IPS-NIHi7 (cell line): ENCODE results near the gene KRTAP10-5.
"Not testable (repeated sequence)": the region's sequence is repeated elsewhere in the genome, so short reads cannot be mapped to it uniquely, and the experiment has no call there.

Source experiments
- DNase-seq: peaks from one replicate; pipeline ENCODE4 v3.0.0; 2012; ENCODE audit warnings: mixed read lengths; ENCODE audit errors: extremely low spot score

Gene KRTAP10-5, protein sequence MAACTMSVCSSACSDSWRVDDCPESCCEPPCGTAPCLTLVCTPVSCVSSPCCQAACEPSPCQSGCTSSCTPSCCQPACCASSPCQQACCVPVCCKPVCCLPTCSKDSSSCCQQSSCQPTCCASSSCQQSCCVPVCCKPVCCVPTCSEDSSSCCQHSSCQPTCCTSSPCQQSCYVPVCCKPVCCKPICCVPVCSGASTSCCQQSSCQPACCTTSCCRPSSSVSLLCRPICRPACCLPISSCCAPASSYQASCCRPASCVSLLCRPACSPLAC

DNA sequence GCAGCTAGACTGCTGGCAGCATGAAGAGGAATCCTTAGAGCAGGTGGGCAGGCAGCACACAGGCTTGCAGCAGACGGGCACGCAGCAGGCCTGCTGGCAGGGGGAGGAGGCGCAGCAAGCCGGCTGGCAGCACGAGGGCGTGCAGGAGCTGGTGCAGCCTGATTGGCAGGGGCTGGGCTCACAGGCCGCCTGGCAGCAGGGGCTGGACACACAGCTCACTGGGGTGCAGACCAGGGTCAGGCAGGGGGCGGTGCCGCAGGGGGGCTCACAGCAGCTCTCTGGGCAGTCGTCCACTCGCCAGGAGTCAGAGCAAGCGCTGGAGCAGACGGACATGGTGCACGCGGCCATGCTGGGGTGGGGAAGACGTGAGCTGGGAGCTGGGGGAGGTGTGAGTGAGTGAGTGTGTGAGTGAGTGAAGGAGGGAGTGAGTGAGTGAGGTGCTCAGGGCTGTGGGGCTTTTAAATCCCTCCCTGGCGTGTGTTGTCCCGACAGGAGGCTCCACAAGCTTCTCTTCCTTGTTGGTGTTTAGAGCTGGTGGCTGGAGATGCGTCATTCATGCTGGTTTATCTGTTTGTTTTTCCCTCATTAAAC is at the start of gene KRTAP10-5:
KRTAP10-5 (minus strand) TSS at position 374 of the 591 bp plus-strand sequence; CDS start at position 348, 26 bp downstream.
- DNase-seq, result not testable (repeated sequence)

DNA sequence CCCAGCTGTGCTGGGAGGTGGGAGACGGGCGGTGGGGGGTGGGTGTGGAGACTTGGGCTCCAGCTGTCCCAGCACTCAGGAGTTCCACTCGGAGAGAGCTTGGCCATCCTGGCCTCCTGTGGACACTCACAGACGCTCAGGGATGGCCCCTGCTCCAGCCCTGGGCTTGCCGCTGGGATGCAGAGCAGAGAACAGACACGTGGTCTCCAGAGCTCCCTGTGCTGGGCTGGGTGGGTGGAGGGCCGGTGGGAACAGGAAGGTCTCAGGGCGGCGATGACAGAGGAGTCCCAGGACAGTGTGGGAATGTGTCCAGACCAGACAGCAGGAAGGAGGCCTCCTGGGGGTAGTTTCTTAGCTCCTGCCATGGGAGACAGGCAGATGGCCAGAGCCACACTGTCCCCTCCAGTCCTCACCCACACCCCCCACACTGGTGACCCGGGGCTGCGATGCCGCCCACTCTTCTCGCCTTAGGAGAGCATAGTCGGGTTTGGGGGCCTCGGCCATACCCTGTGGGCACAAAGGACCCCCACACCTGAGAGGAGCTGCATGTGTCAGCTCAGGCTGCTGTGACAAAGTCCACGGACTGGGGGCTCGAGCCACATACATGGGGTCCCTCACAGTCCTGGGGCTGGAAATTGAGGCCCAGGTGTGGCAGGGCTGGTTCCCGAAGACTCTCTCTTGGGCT is 48.4 kb upstream of the KRTAP10-5 start:
- DNase-seq, result no peak

DNA sequence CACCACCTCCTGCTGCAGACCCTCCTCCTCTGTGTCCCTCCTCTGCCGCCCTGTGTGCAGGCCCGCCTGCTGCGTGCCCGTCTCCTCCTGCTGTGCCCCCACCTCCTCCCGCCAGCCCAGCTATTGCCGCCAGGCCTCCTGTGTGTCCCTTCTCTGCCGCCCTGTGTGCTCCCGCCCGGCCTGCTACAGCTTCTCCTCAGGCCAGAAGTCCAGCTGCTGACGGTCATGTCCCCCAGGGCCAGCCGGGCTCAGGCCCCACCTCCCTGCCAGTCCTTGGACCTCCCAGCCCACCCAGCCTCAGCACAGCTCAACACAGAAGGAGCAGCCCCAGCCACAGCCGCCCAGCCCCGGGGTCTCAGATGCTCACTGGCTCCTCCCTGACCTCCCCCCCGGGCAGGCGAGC is 47.4 kb upstream of the KRTAP10-5 start:
- DNase-seq, result not testable (repeated sequence)

DNA sequence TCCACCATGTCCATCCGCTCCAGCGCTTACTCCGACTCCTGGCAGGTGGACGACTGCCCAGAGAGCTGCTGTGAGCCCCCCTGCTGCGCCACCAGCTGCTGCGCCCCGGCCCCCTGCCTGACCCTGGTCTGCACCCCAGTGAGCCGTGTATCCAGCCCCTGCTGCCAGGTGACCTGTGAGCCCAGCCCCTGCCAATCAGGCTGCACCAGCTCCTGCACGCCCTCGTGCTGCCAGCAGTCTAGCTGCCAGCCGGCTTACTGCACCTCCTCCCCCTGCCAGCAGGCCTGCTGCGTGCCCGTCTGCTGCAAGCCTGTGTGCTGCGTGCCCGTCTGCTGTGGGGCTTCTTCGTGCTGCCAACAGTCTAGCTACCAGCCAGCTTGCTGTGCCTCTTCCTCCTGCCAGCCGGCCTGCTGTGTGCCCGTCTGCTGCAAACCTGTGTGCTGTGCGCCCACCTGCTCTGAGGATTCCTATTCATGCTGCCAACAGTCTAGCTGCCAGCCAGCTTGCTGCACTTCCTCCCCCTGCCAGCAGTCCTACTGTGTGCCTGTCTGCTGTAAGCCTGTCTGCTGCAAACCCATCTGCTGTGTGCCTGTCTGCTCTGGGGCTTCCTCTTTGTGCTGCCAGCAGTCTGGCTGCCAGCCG is 46.9 kb upstream of the KRTAP10-5 start:
- DNase-seq, result not testable (repeated sequence)

DNA sequence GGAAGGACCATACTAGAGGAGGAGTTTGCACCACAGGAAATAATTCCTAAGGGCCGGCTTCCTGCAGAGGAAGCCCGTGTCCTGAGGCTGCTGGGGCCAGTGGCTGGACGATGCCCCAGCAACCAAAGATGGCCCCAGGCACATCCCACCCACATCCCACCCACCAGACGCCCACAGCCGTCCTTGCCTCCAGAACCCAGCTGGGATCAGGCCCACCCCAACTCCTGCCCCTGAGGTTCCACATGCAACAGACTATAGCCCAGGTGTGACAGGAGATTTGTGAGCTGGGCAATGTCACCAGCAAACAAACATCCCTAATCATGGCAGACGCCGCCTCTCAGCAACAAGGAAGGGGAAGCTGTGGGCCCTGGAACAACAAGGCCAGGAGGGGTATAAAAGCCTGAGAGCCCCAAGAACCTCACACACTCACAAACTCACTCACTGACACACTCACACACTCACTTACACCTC is 46.3 kb upstream of the KRTAP10-5 start, which contains the start of gene KRTAP10-9:
KRTAP10-9 (plus strand) TSS at position 421 of the 471 bp plus-strand sequence. CDS start 79 bp downstream, outside the sequence.
- no peak for DNase-seq

DNA sequence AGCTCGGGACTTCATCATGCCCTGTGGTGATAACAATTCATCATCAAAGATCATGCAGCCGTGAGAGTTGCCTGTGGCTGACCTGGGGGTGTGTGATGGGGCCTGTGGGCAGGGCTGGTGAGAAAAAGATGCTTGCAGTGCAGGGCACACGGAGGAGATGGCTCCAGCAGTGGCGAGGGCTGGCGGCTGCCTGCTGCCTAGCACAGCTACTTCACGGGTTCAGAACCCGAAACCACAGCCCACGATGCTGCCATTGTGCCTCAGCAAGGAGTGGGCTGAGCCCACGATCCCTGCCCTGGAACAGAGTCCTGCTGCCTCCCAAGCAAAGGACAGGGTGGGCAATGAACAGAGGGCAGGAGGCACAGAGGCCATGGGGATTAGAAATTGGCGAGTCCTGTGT is 45.9 kb upstream of the KRTAP10-5 start:
- DNase-seq, result no peak

DNA sequence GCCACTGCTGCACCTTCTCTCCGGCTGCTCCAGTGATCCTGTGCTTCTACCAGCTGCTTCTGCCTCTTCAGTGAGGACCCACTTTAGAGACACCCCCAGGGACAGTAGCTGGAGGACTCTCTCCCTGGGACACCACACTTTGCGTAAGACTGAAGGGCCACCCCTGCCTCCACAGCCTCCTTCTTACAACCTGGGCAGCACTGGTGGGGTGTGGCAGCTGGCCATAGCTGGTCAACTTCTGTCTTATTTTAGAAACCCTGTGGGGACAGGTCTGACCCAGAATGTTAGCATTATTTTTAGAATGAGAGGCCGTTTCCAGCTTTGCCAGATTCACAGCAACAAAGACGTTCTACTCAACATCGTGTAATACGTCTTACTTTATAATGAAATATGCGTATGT is 45.4 kb upstream of the KRTAP10-5 start:
- DNase-seq, result no peak

DNA sequence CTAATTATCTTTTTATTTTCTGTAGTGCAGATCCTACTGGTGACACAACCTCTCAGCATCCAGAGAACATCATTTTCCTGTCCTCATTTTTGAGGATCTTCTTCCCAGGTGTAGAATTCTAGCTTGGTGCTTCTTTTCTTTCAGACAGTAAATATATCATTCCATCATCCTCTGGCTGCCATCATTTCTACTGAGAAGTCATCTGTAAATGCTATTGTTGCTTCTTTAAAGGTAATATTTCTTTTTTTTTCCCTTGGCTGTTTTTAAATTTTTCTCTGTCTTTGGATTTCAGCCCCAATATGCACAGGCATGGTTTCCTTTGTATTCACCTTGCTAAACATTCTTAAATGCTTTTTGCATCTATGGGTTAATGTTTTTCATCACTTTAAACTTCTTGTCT is 43.2 kb upstream of the KRTAP10-5 start:
- no peak for DNase-seq

DNA sequence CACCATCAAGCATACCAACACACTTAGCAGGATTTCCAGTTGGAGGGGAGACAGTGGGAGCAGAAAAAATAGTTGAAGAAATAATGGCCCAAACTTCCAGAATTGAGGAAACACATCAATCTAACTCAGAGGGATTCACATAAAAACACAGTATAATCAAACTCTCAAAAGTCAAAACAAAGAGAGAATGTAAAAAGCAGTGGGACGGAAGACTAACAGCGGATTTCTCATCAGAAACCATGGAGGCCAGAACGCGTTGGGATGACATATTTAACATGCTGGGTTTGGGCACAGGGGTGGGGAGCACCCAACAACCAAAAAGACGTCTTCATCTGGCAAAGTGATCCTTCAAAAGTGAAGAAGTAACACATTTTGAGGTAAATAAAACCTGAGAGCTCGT is 39.5 kb upstream of the KRTAP10-5 start:
- no peak for DNase-seq

DNA sequence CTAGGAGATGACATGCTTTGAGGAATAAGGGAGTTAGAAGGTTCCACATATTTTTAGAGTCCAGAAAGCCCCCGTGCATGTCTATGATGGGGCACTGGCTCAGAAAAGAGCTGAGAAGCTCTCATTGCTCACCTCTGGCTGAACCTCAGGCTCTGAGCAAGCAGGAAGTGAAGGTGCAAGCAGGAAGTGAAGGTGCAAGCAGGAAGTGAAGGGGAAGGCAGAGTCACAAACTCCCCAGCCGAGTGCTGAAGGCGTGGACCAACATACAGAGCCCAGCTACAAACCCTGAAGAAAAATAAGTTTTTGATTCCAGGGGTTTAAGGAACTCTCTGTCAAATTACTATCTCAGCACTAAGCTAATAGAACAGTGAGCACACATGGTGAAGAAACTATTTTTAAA is 38.5 kb upstream of the KRTAP10-5 start:
- no peak for DNase-seq

DNA sequence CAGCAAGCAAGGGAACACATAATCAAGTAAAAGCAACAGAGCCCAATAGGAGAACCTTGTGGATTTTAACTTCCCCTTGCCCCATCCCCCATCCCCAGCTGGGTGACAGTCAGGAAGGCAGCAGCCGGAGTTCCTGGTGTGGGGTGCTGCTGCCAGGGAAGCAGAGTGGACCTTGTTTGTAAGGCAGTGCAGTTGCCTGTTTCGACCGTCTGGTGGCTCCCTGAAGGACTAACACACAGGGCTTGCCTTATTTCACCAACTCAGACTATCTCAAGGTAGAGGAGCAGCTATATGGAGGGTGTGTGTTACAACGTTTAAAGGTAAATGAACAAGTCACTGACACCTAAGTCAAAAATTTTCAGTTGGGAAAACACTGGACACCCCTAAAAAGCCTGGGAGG is 38.1 kb upstream of the KRTAP10-5 start:
- DNase-seq, result peak; percentile 70

DNA sequence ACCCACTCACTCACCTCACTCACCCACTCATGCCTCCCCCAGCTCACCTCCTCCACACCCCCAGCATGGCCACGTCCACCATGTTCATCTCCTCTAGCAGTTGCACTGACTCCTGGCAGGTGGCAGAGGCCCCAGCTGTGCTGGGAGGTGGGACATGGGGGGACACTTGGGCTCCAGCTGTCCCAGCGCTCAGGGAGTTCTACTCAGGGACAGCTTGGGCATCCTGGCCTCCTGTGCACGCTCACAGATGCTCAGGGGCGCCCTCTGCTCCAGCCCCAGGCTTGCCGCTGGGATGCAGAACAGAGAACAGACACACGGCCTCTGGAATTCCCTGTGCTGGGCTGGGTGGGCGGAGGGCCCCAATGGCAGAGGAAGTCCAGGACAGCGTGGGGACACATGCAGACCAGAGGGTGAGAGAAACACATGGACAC is 36.7 kb upstream of the KRTAP10-5 start:
- peak; percentile 45 for DNase-seq

DNA sequence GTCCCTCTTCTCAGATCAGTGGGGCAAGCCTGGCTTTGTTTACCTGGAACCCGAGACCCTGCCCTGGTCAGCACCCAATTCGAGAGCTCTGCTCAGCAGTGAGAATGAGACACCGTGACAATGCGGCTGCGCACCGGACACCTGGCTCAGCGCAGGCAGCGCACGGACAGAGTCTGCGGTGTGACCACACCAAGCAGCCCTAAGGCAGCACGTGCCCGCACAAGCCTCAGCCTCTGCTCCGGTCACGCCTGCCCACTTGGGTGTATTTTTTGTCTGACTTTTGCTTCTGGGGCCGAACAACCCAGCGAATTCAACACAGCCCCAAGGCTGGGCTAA is 36.2 kb upstream of the KRTAP10-5 start:
- DNase-seq, result no peak

DNA sequence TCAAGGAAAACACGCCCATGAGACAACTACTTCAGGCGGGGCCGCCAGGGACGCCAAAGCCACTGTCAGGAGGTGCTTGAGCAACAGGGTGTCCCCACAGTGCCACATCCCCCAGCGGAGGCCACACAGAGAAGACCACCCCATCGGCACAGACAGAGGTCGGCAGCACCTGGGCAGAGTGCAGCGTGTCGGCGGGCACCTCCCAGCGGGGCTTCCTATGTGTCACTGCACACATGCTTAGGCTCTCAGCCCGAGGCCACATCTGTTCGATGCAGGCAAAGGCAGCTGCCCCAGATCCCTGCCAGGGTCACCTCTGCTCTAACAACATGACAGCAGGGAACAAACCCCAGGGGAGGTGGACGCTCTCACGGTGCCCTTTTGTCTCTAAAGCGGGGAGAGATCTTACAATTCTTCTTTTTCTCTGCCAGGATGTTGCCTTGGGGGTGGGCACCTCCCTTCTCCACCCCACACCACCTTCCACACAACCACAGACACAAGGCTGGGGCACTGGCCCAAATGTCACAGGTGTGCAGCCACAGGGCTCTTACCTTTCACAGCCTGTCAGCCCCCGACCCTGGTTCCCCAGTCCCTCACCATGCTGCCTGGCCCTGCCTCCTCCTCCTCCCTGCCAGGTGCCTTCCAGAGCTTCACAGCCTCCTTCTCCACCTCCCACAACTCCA is 35.6 kb upstream of the KRTAP10-5 start:
- no peak for DNase-seq

DNA sequence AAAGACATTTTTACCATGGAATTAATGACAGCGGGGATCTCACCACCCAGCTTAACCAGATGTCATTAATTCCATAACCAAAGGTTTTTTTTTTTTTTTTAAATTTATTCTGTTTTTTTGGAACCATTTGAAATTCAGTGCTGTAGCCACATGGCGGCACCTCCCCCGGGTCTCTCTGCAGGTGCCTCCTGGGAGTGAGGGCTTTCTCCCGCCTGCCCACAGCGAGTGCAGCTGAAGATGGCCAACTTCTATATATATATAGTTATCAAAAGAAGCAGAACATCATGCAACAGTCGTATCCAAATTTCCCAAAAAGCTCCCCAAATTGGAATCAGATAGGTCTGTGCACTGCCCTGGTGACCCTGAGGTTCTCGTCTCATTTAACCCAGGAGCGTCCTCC is 35.1 kb upstream of the KRTAP10-5 start:
- no peak for DNase-seq

DNA sequence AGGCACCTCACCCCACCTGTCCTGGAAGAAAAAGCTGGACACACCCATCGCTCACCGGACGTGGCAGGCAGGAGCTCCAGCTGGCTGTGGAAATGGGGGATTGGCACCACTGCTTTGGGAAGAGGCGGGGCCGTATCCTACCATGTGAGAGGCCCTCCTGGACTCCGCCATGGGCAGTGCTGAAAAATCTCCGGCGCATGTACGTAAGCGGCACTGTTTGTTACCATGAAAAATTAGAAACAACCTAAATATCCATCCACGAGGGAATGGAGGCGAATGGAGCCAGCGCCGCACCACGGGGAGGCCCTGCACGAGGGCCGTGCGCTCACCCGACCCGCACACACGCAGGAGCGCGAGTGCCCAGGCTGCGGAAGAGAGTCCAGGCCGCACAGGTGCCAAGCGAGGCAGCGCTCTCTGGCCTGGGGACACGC is 34.6 kb upstream of the KRTAP10-5 start:
- DNase-seq, result no peak

DNA sequence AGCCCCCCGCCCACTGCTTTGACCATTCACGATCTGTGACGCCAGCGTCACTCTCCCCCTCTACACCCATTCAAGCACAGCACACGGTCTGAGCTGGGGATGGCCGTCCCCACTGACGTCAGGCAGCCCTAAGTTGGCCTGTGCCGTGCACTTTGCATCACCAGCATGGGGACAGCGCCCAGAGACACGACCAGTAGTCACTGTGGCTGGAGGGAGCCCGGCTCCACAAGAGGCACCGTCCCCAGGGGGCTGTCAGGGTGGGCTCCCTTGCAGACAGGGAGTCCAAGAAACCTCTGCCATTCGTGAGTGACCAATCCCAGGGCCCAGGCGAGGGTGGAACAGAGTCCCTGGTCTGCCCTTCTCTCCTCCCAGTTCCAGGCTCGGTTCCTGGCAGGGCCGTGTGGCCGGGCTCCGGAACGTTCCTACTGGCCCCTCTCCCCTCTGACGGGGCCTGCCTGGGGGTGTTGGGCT is 33.8 kb upstream of the KRTAP10-5 start:
- no peak for DNase-seq

DNA sequence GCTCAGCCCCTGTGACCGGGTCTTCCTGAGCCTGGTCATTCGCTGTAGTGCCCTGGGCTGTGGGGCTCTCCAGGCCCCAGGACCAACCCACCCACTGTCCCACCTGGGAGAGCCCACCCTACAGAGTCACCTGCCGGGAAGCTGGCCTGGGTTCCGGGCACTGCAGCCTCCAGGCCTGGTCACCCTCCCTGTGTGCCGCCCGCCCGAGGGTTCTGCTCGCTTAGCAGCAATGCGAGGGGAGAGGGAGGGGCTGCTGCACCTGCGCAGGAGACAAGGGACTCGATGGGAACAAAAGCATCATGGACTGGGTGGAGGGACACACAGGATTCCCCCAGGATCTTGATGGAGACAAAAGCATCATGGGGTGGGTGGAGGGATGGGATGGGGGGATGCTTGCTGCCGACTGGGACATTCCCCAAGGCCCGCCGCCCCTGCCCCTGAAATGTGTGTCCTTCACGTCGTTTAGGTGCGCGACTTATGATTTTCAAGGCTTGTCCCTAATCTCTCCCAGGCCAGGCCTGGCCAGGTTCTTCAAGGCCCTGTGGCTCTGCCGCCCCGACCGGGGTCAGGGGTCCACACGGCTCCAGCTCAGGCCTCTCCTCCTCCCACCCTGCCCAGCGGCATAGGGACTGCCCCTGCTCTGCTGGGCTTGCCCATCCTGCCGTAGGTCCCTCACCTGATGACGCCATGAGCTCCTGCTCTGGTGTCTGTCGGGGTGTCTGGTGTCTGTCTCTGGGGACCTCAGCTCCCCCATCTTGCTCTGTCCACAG is 33.2 kb upstream of the KRTAP10-5 start:
- no peak for DNase-seq

DNA sequence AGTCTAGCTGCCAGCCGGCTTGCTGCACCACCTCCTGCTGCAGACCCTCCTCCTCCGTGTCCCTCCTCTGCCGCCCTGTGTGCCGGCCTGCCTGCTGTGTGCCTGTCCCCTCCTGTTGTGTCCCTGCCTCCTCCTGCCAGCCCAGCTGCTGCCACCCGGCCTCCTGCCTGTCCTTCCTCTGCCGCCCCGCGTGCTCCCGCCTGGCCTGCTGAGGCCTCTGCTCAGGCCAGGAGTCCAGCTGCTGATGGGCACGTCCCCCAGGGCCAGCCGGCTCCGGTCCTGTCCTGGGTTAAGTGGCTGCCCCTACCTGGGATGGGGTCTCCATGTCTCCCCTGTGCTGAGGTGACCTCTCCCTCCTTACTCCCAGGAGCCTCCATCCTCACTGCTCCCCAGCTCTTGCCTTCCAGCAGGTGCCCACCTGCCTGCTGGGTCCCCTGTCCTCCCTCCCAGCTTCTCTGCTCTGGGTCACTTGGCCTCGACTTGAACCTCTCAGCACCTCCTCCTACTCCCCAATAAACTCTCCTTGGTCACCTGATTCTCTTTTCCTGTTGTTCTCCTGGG is 32.3 kb upstream of the KRTAP10-5 start:
- DNase-seq, result no peak

DNA sequence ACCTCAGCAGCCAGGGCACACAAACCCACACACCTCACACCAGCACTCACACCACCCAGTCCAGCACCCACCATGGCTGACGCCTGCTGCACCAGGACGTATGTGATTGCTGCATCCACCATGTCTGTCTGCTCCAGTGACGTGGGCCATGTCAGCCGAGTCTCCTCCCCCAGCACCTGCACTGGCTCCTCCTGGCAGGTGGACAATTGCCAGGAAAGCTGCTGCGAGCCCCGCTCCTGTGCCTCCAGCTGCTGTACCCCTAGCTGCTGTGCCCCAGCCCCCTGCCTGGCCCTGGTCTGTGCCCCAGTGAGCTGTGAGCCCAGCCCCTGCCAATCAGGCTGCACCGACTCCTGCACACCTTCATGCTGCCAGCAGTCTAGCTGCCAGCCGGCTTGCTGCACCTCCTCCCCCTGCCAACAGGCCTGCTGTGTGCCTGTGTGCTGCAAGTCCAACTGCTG is 31.7 kb upstream of the KRTAP10-5 start, which contains the start of gene KRTAP10-8:
KRTAP10-8 (plus strand) TSS at position 51 of the 458 bp plus-strand sequence; CDS start at position 73, 22 bp downstream.
- DNase-seq, result no peak
